K562 treated with DMSO at 1 percent for 48 hours (cell line): ENCODE results near the gene OR4F6. TPM values are rescaled to one million over a fixed set of nuclear protein-coding genes. Genes with fewer than 3 reads are reported as not detected.

Source experiments
- total RNA-seq: library from RNA; unstranded; fragments of 300-600 nt; gene quantifications from 2 replicates; pipeline ENCODE4 v1.2.3, GENCODE V29; 2022; ENCODE audit warnings: low replicate concordance; ENCODE audit errors: extremely low read depth

The OR4F6 gene, protein sequence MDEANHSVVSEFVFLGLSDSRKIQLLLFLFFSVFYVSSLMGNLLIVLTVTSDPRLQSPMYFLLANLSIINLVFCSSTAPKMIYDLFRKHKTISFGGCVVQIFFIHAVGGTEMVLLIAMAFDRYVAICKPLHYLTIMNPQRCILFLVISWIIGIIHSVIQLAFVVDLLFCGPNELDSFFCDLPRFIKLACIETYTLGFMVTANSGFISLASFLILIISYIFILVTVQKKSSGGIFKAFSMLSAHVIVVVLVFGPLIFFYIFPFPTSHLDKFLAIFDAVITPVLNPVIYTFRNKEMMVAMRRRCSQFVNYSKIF
- not detected in 2 replicates for total RNA-seq

DNA sequence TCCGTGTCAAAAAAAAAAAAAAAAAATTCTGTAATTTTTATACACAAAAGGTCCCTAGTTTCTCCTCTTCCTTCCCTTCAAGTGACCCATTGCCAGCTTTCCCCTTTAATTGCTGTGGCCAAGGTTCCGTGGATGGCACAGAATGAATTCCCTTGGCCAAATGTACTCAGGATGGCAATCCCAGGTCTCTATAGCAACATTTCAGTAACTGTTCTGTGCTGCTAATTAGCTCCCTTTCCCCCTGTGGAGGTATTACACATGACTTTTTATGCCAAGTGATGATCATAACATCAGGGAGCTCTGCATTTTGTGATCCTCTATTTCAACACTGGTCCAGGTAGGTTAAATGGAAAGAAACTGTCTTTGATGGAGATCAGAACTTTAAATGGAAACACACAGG lies at the start of gene OR4F6:
OR4F6 (plus strand) TSS at position 301 of the 400 bp plus-strand sequence. CDS start 2,211 bp downstream, outside the sequence.

DNA sequence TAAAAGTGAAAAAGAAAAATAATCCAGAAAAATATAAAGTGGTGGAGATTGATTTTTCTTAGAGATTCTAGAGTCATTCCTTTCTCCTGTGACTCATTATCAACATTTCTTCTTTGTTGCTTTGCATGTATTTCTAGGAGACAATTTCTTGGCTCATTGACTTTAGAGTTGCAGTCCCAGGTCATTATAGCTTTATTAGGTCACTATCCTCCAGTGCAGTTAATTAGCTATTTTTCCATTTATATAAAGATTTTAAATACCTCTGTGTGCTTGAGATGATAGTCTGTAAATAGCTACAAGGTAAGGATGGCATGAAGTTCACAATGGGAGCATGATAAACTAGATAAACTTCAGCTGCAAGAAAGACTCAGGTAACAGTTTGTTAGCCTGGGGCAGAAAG lies 8.6 kb downstream of the OR4F6 start, which contains the start of gene OR4F15:
OR4F15 (plus strand) TSS at position 301 of the 400 bp plus-strand sequence. CDS start 5,985 bp downstream, outside the sequence.

Other genes starting within 250 kb of the OR4F6 start
- not detected in 2 replicates for gene TM2D3, start 151.1 kb upstream of the OR4F6 start, total RNA-seq
- gene TARS3, start 79.0 kb upstream of the OR4F6 start, total RNA-seq, result not detected in 2 replicates
- not detected in 2 replicates for gene OR4F15, start 8.7 kb downstream of the OR4F6 start, total RNA-seq